ENCODE results near the gene MRC1.

The MRC1 gene

DNA sequence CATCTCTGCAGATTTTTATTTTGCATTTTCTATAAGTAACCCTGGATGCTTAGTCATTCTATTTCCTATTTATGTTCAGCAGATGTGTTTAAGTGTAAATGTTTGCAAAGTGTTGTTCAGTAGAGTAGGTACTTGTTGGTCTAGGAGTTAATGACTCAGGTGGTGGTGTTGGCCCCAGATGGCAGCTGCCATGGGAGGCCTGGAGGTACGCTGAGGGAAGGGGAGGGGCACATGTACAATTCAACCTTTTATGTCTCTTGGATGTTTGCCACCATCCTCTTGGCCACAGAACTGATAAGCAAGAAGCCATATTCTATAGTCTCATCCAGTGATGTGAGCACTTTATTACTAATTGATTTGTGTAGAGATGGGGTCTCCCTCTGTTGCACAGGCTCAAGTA, 74.5 kb downstream of the MRC1 start:
- Histone ChIP-seq H3K79me2 (ENCODE audit: insufficient read depth, low read length) (no peaks in the 10 kb centered on the region), H3K4me2 (ENCODE audit: low read depth, low read length, poor library complexity, severe bottlenecking) (no peak overlapping the region), H3K36me3 (ENCODE audit: insufficient read depth, low read length) (no peaks in the 10 kb centered on the region), H3K27me3 (ENCODE audit: insufficient read depth, low read length, poor library complexity, severe bottlenecking) (no peaks in the 10 kb centered on the region), H3K9me2 (replicated peaks; ENCODE audit: low read depth, low read length) (no peaks in the 10 kb centered on the region), H3F3A (ENCODE audit: low read depth) (no peaks in the 10 kb centered on the region), H3K9ac (ENCODE audit: low read depth, low read length, poor library complexity, severe bottlenecking) (no peak overlapping the region), H2AFZ (ENCODE audit: low read length) (no peak overlapping the region), H4K20me1 (ENCODE audit: insufficient read depth, low read length, poor library complexity, severe bottlenecking) (no peaks in the 10 kb centered on the region), H3K4me1 (ENCODE audit: insufficient read depth, low read length, poor library complexity, severe bottlenecking) (no peaks in the 10 kb centered on the region), H3K4me3 (ENCODE audit: low read length, poor library complexity, severe bottlenecking) (no peak overlapping the region), H3K9me3 (ENCODE audit: insufficient read depth, low read depth, low read length) (no peaks in the 10 kb centered on the region; the same call in 1 of the 2 replicates)
- no peak for TF ChIP-seq EZH2phosphoT487 (IDR thresholded peaks at IDR 0.05; ENCODE audit: borderline replicate concordance)
- TF ChIP-seq, protein P1, sequence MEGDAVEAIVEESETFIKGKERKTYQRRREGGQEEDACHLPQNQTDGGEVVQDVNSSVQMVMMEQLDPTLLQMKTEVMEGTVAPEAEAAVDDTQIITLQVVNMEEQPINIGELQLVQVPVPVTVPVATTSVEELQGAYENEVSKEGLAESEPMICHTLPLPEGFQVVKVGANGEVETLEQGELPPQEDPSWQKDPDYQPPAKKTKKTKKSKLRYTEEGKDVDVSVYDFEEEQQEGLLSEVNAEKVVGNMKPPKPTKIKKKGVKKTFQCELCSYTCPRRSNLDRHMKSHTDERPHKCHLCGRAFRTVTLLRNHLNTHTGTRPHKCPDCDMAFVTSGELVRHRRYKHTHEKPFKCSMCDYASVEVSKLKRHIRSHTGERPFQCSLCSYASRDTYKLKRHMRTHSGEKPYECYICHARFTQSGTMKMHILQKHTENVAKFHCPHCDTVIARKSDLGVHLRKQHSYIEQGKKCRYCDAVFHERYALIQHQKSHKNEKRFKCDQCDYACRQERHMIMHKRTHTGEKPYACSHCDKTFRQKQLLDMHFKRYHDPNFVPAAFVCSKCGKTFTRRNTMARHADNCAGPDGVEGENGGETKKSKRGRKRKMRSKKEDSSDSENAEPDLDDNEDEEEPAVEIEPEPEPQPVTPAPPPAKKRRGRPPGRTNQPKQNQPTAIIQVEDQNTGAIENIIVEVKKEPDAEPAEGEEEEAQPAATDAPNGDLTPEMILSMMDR (conservative IDR thresholded peaks at IDR 0.05; ENCODE audit: low read length): no peak

DNA sequence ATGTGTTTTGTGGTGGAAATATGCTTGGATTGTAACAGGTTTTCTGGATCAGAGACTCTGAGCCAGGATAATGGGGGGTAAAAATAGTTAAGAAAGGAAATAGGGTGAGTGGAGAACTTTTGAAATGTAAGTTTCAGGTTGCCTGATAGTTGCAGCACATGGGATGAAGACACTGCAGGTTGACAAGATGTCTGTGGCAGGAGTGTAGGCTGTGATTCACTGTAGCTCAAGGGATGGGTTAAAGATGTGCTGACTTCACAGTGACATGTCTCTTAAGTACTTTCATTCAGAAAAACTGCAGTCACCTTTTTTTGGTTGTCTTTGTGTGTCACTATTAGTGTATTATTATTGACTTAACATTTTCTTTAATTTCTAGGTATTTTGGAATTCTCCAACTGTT, 79.0 kb downstream of the MRC1 start:
- no peaks in the 10 kb centered on the region for H3K36me3 ChIP-seq (ENCODE audit: insufficient read depth, low read length)
- no peak overlapping the region for H3K4me3 ChIP-seq (ENCODE audit: low read length, poor library complexity, severe bottlenecking)
- H3K79me2 ChIP-seq (ENCODE audit: insufficient read depth, low read length): no peaks in the 10 kb centered on the region
- H2AFZ ChIP-seq (ENCODE audit: low read length): no peak overlapping the region
- H3K27me3 ChIP-seq (ENCODE audit: insufficient read depth, low read length, poor library complexity, severe bottlenecking): no peaks in the 10 kb centered on the region
- H3K4me2 ChIP-seq (ENCODE audit: low read depth, low read length, poor library complexity, severe bottlenecking): no peak overlapping the region
- no peaks in the 10 kb centered on the region for H3K9me2 ChIP-seq (replicated peaks; ENCODE audit: low read depth, low read length)
- no peaks in the 10 kb centered on the region for H3K4me1 ChIP-seq (ENCODE audit: insufficient read depth, low read length, poor library complexity, severe bottlenecking)
- TF ChIP-seq, protein P1 (conservative IDR thresholded peaks at IDR 0.05; ENCODE audit: low read length): no peak
- no peak for TF ChIP-seq EZH2phosphoT487 (IDR thresholded peaks at IDR 0.05; ENCODE audit: borderline replicate concordance)
- H3K9me3 ChIP-seq (ENCODE audit: insufficient read depth, low read depth, low read length): no peaks in the 10 kb centered on the region; the same call in 1 of the 2 replicates
- no peaks in the 10 kb centered on the region for H3F3A ChIP-seq (ENCODE audit: low read depth)
- no peak overlapping the region for H3K9ac ChIP-seq (ENCODE audit: low read depth, low read length, poor library complexity, severe bottlenecking)
- no peaks in the 10 kb centered on the region for H4K20me1 ChIP-seq (ENCODE audit: insufficient read depth, low read length, poor library complexity, severe bottlenecking)

DNA sequence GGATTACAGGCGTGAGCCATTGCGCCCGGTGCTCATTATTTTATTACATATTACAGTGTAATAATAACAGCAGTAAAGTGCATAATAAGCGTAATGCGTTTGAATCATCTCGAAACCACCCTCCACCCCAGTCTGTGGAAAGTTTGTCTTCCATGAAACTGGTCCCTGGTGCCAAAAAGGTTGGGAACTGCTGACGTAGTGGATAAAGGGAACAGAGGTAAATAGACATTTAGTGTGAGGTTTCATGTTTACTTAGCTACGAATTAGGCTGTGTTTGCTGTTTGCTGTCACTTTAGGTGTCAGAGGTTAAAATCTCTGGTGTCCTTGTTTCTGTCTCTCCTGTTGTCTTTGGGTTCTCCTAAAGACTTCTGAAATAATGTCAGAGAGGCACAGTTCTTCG, 82.3 kb downstream of the MRC1 start:
- TF ChIP-seq EZH2phosphoT487 (IDR thresholded peaks at IDR 0.05; ENCODE audit: borderline replicate concordance): no peak
- TF ChIP-seq, protein P1 (conservative IDR thresholded peaks at IDR 0.05; ENCODE audit: low read length): no peak
- no peak overlapping the region for H3K4me2 ChIP-seq (ENCODE audit: low read depth, low read length, poor library complexity, severe bottlenecking)
- H3K27me3 ChIP-seq (ENCODE audit: insufficient read depth, low read length, poor library complexity, severe bottlenecking): peaks cover 4% of the 10 kb centered on the region
- no peaks in the 10 kb centered on the region for H3K36me3 ChIP-seq (ENCODE audit: insufficient read depth, low read length)
- no peaks in the 10 kb centered on the region for H3F3A ChIP-seq (ENCODE audit: low read depth)
- no peak overlapping the region for H3K9ac ChIP-seq (ENCODE audit: low read depth, low read length, poor library complexity, severe bottlenecking)
- H4K20me1 ChIP-seq (ENCODE audit: insufficient read depth, low read length, poor library complexity, severe bottlenecking): no peaks in the 10 kb centered on the region
- no peaks in the 10 kb centered on the region for H3K9me3 ChIP-seq (ENCODE audit: insufficient read depth, low read depth, low read length)
- no peaks in the 10 kb centered on the region for H3K79me2 ChIP-seq (ENCODE audit: insufficient read depth, low read length)
- H2AFZ ChIP-seq (ENCODE audit: low read length): no peak overlapping the region
- H3K4me3 ChIP-seq (ENCODE audit: low read length, poor library complexity, severe bottlenecking): no peak overlapping the region
- H3K4me1 ChIP-seq (ENCODE audit: insufficient read depth, low read length, poor library complexity, severe bottlenecking): no peaks in the 10 kb centered on the region
- H3K9me2 ChIP-seq (replicated peaks; ENCODE audit: low read depth, low read length): no peaks in the 10 kb centered on the region

Data from Loucy (cell line).